Measurements from ENCODE around the gene RARRES2.
"Not testable (repeated sequence)": the region's sequence is repeated elsewhere in the genome, so short reads cannot be mapped to it uniquely, and the experiment has no call there.

The RARRES2 gene

DNA sequence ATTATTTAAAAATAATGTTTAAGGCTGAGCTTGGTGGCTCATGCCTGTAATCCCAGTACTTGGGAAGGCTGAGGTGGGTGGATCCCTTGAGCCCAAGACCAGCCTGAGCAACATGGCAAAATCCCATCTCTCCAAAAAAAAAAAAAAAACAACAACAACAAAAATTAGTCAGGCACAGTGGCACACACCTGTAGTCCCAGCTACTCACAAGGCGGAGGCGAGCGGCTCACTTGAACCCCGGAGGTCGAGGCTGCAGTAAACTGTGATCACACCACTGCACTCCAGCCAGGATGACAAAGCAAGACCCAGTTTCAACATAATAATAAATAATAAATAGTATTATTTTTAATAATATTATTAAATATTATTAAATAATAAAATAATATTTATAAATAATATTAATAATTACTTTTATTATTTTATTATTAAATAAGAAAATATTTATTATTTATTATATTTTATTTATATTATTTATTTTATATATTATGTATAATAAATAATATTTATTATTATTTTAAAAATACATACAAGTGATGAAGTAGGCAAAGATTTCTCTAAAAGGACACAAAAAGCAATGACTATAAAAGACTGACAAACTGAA lies 26.7 kb downstream of the RARRES2 start:
- DNase-seq = no peak

DNA sequence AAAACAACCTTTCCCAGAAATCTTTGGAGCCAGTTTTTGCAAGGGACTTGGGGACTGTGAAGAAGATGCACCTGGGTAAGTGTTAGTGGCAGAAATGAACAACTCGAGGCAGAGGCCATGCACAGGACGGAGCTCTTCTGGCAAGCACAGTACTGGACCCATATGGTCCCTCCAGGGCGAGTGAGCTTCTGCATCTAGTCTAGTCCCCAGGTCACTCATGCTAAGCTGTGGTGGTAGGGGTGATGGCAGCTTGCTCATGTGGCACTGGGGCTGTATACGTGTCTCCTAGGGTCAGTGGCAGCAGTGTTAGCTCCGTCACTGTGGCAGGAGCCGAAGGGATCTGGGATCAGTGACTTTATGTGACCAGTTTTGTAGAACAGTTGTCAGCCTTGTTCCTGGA lies 27.6 kb downstream of the RARRES2 start:
- no peak for DNase-seq

DNA sequence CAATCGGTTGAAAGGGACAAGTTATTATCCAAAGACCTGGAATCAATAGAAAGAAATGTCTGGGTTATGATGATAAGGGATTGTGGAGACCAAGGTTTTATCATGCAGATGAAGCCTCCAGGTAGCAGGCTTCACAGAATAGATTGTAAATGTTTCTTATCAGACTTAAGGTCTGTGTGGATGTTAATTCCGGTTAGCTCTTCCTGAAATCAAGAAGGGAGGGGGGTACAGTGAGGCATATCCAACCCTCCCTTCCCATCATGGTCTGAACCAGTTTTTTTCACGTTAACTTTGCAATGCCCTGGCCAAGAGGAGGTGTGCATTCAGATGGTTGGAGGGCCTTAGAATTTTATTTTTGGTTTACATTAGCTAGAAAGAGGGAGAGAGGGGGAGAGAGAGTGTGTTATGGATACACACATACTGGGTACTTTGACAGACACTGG lies 28.0 kb downstream of the RARRES2 start:
- no peak for DNase-seq

- not testable (repeated sequence) for DNase-seq
Observed at GRCh38 chr7:150312649-150313366, 28.6 kb downstream of the RARRES2 start.

- DNase-seq = no peak
Observed at GRCh38 chr7:150311711-150312110, 29.7 kb downstream of the RARRES2 start.

DNA sequence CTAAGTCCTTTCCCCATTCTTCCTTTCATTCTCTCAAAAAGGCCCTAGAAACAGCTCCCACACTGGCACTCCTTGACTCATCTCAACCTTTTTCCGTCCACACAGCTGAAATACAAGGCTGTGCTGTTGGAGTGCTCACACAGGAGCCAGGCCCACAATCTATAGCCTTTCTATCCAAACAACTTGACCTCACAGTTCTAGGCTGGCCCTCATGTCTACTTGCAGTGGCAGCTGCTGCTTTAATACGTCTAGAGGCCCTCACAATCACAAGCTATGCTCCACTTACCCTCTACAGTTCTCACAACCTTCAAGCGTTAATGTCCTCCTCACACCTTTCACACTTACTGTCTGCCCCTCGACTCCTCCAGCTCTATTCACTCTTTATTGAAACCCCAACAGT lies 30.3 kb downstream of the RARRES2 start:
- DNase-seq = no peak

- no peak for DNase-seq
Observed at GRCh38 chr7:150308575-150308974, 32.9 kb downstream of the RARRES2 start.

DNA sequence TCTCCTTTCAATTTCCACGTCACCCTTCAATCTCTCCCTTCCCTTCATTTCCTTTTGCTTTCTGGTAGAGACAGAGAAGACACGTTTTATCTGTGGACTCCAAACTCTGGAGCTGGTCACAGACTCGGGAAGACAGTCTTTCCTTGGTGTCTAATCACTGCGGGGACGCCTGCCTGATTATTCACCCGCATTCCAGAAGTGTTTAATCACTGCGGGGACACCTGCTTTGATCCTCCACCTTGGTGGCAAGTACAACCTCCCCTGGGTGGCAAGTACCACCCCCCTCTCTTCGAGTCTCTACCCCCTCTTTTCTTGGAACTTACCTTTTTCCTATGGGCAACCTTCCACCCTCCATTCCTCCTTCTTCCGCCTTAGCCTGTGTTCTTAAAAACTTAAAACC lies 33.5 kb downstream of the RARRES2 start:
- DNase-seq = no peak

DNA sequence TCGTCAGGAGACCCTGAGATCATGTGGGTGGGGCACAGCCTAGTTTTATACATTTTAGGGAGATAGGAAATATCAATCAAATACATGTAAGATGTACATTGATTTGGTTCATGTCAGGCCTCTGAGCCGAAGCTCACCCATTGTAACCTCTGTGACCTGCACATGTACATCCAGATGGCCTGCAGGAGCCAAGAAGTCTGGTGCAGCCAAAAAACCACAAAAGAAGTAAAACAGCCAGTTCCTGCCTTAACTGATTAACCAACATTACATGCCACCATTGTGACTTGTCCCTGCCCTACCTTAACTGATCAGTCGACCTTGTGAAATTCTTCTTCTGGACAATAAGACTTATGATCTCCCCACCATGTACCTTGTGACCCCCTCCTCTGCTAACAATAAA lies 34.3 kb downstream of the RARRES2 start:
- no peak for DNase-seq

DNA sequence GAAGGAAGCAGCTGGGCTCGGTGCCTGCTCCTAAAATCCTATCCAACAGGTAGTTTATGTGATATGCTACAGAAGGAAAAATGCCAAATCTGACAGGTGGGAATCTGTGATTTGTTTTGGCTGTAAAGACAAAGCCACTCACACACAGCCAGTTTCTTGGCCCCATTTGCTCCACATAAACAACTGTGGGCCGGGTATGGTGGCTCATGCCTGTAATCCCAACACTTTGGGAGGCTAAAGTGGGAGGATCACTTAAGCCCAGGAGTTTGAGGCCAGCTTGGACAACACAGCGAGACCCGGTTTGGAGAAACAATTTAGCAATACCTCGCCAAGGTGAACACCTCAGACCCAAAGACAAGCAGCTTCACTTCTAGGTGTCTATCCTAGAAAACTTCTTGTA lies 35.1 kb downstream of the RARRES2 start:
- not testable (repeated sequence) for DNase-seq

GRCh38 chr7:150305903-150306284 lies 35.5 kb downstream of the RARRES2 start:
- not testable (repeated sequence) for DNase-seq

GRCh38 chr7:150305259-150305902 lies 36.0 kb downstream of the RARRES2 start:
- DNase-seq = not testable (repeated sequence)

DNA sequence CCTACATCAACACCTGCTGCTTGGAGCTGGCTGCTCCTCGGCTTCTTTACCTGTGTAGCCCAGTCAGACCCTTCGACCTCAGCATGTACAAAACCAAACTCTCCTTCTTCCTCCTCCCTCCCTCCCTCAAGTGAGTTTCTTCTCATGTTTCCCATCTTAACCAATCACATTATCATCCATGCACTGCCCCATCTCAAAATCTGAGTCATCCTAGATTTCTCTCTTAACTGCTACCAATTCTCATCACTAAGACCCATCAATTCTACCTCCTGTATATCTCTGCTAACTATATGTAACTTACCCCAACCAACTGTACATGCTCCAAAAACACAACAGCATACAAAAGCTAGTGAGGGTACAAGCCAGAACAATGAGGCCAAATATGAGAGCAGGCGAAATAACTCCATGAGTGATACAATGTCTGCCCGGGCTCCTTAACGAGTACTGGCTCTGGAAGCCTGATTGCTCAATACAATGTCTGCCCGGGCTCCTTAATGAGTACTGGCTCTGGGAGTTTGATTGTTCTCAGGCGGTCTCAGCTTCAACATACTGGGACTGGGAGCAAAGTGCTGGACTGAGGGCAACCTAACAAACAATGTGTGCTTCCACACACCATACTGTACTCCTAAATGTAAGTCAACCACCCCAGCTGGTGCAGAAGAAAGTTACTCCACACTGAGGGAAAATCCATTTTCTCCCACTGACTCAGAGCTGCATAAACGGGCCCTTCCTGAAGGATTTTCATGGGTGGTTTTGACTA lies 36.8 kb downstream of the RARRES2 start:
- DNase-seq = not testable (repeated sequence)

- not testable (repeated sequence) for DNase-seq
Observed at GRCh38 chr7:150302908-150303310, 38.5 kb downstream of the RARRES2 start.

DNA sequence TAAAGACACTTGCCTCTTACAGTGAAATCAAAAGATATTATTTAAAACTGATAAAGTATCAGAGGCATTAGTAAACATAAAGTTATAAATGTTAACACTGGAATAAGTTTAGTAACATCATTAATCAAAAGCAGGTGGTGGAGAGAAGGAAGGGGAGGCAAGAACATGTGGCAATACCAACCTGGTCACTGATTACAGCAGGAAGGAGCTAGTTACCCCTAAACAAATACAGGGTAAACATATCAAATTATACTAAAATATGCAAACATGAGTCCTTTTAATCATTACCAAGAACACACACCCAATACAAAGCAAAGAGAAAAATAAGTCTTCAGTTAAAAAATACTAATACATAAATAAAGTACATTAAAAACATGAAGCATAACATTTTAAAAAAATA lies 43.5 kb downstream of the RARRES2 start:
- not testable (repeated sequence) for DNase-seq

DNA sequence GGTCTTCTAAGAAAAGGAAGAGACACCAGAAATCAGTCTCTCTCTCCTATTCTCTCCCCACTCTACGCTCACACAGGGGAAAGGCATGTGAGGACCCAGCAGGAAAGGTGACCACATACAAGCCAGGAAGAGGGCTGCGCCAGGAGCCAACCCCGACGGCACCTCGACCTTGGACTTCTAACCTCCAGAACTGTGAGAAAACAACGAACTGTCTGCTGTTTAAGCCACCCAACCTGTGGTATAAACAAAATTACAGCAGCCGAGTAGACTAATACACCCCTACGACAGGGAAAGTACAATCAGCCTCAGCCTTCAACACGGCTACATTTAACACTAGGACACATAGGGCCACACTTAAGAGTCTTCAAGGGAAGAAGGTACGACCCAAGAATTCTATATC lies 44.6 kb downstream of the RARRES2 start:
- not testable (repeated sequence) for DNase-seq

- not testable (repeated sequence) for DNase-seq
Observed at GRCh38 chr7:150295614-150296013, 45.8 kb downstream of the RARRES2 start.

DNA sequence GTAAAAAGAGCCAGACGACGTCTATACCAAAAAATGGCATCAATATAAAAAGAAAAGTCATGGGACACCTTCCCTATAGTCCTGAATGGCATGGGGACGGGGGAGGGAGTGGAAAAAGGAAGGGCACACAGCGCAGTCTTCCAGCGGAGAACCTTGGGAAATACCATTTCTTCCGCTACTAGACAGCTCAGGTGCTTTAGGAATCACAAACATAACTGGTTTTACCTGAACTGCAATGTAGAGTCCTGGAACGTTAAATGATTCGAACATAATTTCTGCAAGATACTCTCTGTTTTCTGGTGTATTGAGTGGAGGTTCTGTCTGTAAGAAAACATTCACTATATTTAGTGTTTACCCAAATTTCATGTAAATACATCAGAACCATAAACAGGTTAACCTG lies 46.4 kb downstream of the RARRES2 start:
- not testable (repeated sequence) for DNase-seq

DNA sequence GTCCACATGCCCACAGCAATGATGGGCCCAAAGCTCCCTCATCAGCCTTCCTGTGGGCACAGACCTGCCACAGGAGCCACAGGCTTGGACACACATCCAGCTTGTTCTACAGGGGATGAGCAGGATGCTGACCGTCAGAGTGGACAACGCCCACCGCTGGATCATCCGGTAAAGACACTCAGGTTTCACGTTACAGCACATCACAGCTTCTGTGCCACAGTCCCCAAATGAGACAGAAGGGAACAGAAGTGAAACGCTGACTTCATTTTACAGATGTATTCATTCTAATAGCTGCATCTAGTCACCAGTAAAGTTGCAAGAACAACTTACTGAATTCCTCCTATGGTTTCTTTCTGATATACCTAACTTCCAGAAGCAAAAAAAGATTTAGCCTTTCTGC lies 51.1 kb downstream of the RARRES2 start:
- not testable (repeated sequence) for DNase-seq

DNA sequence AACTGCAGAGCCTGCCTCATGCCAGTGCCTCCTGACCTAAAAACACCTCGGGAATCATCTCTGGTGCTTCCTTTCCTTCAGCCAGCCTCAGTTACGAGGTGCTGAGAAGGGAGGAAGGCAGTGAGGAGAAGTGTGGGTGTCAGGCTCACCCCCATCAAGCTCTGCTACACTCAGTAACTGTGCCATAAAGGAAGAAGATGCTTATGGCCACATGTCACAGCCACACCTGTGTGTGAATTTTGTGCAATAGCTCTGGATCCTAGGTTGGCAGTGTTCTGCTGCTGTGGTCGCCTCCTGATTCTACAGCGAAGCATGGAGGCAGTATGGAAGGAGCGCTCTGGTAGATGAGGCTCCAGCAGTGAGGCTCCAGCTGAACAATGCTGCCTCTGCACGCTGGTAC lies 52.6 kb downstream of the RARRES2 start:
- not testable (repeated sequence) for DNase-seq
